Activated CD4-positive, alpha-beta memory T cell treated with anti-CD3 and anti-CD28 coated beads for 36 hours (primary cell): ENCODE results near the gene JAKMIP1. TPM values are rescaled to one million over a fixed set of nuclear protein-coding genes. Genes with fewer than 3 reads are reported as not detected.
"Not testable (repeated sequence)": the region's sequence is repeated elsewhere in the genome, so short reads cannot be mapped to it uniquely, and the experiment has no call there.

Experiments used
- CTCF ChIA-PET: fragments of 350-600 bp; sonication (Branson Sonifier 250); formaldehyde crosslinking; loops from one replicate; lab custom pipeline; 2021; ENCODE audit warnings: antibody characterized with exemption, inconsistent platforms; lab: Charles Lee
- POLR2A ChIA-PET: fragments of 350-600 bp; sonication (Branson Sonifier 250); formaldehyde crosslinking; loops from one replicate; lab custom pipeline; 2021; ENCODE audit warnings: antibody characterized with exemption; lab: Charles Lee
- DNase-seq: peaks from one replicate; pipeline ENCODE4 v3.0.0-alpha.2; 2020
- H3K27ac Mint-ChIP-seq: one replicate; pipeline ENCODE4 v1.8.0; 2021; ENCODE audit warnings: mixed read lengths
- H3K27me3 Mint-ChIP-seq: one replicate; pipeline ENCODE4 v1.8.0; 2021; ENCODE audit warnings: mixed read lengths
- H3K36me3 Mint-ChIP-seq: one replicate; pipeline ENCODE4 v1.8.0; 2021; ENCODE audit warnings: mixed read lengths
- H3K4me1 Mint-ChIP-seq: one replicate; pipeline ENCODE4 v1.8.0; 2021; ENCODE audit warnings: low read depth, mixed read lengths
- H3K4me3 Mint-ChIP-seq: one replicate; pipeline ENCODE4 v1.8.0; 2021; ENCODE audit warnings: mild to moderate bottlenecking, mixed read lengths
- H3K9me3 Mint-ChIP-seq: one replicate; pipeline ENCODE4 v1.8.0; 2021; ENCODE audit warnings: mixed read lengths
- intact Hi-C: fragments of 100-400 bp; cut with micrococcal nuclease; formaldehyde crosslinking; loops from one replicate; pipeline ENCODE4 v1.15.1; 2023
- total RNA-seq, 2 experiments: library from RNA; stranded (reverse); gene quantifications; one replicate each; pipeline ENCODE4 v1.2.3, GENCODE V29; 2021

JAKMIP1 gene
- total RNA-seq, 2 experiments from 2014 or later: 17.7 to 18.1 TPM

DNA sequence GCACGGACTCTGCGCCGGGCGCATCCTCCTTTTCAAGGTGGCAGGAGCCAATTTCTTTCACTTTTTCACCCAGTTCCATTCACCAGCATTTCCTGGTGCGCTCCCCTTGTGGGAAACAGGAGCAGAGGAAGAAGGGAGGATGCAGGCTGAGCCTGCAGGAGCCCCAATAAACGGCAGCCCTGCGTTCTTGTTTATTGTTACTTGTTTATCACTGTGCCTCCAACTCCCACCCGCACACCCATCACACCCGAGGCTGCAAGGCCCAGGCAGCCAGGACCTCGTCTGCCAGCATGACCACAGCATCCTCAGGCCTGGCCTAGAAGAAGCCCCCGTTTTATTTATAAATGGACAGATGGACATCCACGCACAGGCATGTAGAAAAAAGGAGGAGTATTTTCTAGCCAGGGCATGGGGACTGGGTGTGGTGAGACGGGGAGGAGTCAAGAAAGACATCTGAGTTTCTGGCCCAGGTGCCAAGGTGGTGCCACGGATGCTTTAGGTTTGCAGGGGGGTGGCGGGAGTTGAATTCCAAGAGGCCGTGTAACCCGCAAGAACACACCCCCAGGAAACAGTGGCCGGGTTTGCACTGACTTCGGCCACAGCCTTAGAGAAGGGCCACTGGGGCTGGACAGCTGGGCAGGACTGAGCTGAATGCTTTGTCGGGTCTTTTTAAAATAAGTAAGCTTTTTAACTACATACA is 51.7 kb downstream of the JAKMIP1 start:
- H3K9me3 Mint-ChIP-seq: peaks cover 13% of the 10 kb centered on the region
- peaks cover 19% of the 10 kb centered on the region for H3K4me1 Mint-ChIP-seq
- H3K27me3 Mint-ChIP-seq: no peaks in the 10 kb centered on the region
- H3K36me3 Mint-ChIP-seq: peaks cover 22% of the 10 kb centered on the region
- ChIA-PET POLR2A (no interaction called here), CTCF (no interaction called here)
- DNase-seq: no peak
- no peak overlapping the region for H3K27ac Mint-ChIP-seq
- intact Hi-C loops: no loop called here
- no peak overlapping the region for H3K4me3 Mint-ChIP-seq

DNA sequence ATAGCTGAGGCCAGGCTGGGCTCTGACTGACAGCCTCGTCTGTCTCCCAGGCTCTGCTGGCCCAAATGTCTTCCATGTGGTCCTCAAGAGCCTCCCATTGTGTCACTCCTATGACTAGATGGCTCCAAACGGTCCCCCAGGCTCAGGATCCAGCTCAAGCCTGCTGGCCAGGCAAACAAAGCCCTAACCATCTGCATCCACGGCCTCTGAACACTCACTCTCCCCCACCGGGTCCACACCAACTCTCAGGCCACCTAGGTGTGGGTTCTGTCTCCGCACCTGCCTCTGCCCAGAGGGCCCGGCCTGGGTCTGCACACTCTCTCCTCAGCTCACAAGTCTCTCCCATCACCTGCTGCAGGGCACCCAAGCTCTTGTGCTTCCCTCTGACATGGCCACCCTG is 52.9 kb downstream of the JAKMIP1 start:
- CTCF ChIA-PET: no interaction called here
- no peak overlapping the region for H3K27ac Mint-ChIP-seq

DNA sequence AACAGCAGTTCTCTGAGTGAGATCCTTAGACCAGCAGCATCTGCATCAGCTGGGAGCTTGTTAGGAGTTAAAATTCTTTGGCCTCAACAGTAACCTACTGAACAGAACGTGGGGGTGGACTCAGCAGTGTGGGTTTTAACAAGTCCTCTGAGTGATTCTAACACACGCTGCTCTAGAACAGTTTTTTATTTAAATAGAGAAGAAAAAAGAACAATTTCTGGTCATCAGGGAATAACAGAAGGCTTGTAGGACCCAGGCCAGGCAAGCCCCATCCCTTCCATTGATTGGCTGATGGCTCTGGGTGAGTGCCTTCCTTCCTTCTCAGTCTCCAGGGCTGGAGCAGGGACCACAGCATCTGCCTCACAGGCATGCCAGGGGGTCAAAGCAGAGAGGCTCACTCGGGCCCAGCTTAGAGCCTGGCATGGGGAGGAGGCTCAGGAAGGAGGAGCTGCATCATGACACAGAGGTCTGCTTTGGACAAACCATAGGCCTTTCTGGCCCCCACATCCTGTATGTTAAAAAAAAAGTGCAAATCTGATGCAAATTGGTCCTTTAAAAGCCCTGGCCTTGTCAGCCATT is 56.7 kb downstream of the JAKMIP1 start:
- Mint-ChIP-seq H3K36me3 (peaks cover 18% of the 10 kb centered on the region), H3K27ac (no peak overlapping the region), H3K9me3 (peaks cover 13% of the 10 kb centered on the region), H3K4me3 (no peak overlapping the region), H3K27me3 (no peaks in the 10 kb centered on the region), H3K4me1 (no peaks in the 10 kb centered on the region)
- CTCF ChIA-PET: interaction anchor here (1.0 kb wide), 1 partner anchor 9 kb away, joined by 4 read pairs; no protein-coding TSS in a partner anchor
- intact Hi-C loops: no loop called here
- DNase-seq: no peak
- POLR2A ChIA-PET: no interaction called here

More for the DNA sequence above, 52.9 kb downstream of the JAKMIP1 start:
- Mint-ChIP-seq H3K4me1 (peaks cover 8% of the 10 kb centered on the region), H3K4me3 (no peak overlapping the region), H3K36me3 (peaks cover 22% of the 10 kb centered on the region), H3K27me3 (no peaks in the 10 kb centered on the region), H3K9me3 (peaks cover 13% of the 10 kb centered on the region)
- intact Hi-C loops: no loop called here
- POLR2A ChIA-PET: no interaction called here
- no peak for DNase-seq

DNA sequence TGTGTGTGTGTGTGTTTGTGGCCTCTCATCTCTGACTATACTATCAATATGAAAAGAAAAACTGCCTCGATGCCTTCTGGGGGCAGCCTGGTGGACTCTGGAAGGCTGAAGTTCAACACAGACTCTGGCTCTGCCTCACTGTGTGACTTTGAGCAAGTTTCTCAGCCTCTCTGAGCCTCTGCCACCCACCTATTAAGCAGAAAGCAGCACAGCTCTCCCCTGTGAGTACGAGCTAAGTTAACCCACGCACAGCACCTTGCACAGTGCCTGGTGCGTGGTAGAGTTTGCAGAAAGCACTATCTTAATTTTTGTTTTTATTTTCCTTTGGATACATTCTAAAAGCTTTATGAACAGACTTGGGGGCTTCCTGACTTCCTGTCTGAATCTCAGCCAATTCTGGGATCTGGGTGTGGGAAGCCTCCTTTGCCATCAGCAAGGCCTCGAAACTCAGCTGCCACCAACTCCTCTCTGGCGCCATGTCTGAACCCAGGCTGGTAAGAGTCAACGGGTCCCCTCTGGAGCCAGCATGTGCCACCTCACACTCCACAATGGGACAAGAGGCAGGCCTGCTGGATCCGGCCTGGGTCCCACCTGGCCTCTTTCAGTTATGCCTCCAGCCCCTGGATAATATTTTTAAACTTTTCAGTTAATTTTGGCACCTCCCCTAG is 57.3 kb downstream of the JAKMIP1 start:
- Mint-ChIP-seq H3K27me3 (no peaks in the 10 kb centered on the region), H3K36me3 (peaks cover 18% of the 10 kb centered on the region), H3K9me3 (peaks cover 13% of the 10 kb centered on the region), H3K4me1 (no peaks in the 10 kb centered on the region), H3K4me3 (no peak overlapping the region), H3K27ac (no peak overlapping the region)
- ChIA-PET CTCF (interaction anchor here (1.0 kb wide), 1 partner anchor 9 kb away, joined by 4 read pairs; no protein-coding TSS in a partner anchor), POLR2A (interaction anchor here (0.5 kb wide), 1 partner anchor 173 kb away, joined by 5 read pairs; no protein-coding TSS in a partner anchor)
- intact Hi-C loops: no loop called here
- DNase-seq: no peak

DNA sequence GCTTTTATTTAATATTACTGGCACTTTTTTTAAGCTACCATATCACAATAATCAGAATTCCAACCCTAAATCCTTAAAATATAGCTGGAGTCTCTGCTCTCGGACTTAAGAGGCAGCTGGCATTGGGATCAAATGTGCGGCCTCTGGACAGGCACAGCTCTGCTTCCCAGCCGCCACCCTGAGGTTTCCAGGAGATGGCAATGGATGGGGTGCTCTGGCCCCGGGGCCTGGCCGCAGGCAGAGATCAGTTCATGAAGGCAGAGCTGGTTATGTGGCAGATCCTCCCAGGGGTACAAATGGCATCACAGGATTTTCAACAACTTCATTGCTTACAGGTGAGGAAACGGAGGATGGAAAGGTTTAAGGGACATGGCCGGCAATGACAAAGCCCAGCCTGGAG is 57.8 kb downstream of the JAKMIP1 start:
- Mint-ChIP-seq H3K36me3 (peaks cover 15% of the 10 kb centered on the region), H3K4me3 (no peak overlapping the region), H3K9me3 (peaks cover 13% of the 10 kb centered on the region), H3K4me1 (no peaks in the 10 kb centered on the region), H3K27me3 (no peaks in the 10 kb centered on the region), H3K27ac (no peak overlapping the region)
- no peak for DNase-seq
- intact Hi-C loops: no loop called here
- POLR2A ChIA-PET: interaction anchor here (0.5 kb wide), 1 partner anchor 174 kb away, joined by 5 read pairs; no protein-coding TSS in a partner anchor
- CTCF ChIA-PET: interaction anchor here (1.0 kb wide), 1 partner anchor 8 kb away, joined by 4 read pairs; no protein-coding TSS in a partner anchor

DNA sequence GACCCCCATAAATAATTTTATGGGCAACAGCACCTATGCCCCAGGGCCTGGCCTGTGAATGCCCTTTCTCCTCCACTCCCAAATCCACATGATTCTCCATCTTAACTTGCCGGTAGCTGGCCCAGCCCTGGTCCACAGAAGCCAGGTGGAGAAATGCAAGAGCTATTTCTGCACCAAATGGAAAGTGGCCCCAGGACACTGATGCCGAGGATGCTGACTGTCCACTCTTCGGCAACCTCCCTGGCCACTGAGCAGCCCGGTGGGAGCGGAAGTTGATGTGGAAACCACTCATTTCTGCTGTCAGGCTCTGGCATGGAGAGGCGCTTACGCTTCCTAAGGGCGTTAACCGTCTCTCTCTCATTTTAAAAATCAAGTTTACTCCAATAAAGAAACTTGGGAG is 58.8 kb downstream of the JAKMIP1 start:
- Mint-ChIP-seq H3K27ac (no peak overlapping the region), H3K27me3 (no peaks in the 10 kb centered on the region), H3K9me3 (peaks cover 13% of the 10 kb centered on the region), H3K36me3 (peaks cover 13% of the 10 kb centered on the region), H3K4me3 (no peak overlapping the region), H3K4me1 (no peaks in the 10 kb centered on the region)
- ChIA-PET POLR2A (no interaction called here), CTCF (no interaction called here)
- DNase-seq: no peak
- intact Hi-C loops: no loop called here

DNA sequence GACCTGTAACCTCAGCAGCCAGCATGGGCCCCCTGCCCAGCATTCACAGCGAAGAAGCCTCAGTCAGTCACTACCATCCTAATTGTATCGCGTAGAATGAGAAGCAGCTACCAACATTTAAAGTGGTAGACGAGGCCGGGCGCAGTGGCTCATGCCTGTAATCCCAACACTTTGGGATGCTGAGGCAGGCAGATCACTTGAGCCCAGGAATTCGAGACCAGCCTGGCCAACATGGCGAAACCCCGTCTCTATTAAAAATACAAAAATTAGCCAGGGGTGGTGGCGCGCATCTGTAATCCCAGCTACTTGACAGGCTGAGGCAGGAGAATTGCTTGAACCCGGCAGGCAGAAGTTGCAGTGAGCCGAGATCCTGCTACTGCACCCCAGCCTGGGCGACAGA is 59.3 kb downstream of the JAKMIP1 start:
- intact Hi-C loops, H3K27ac Mint-ChIP-seq, POLR2A ChIA-PET, DNase-seq, H3K27me3 Mint-ChIP-seq, H3K4me3 Mint-ChIP-seq, H3K4me1 Mint-ChIP-seq: not testable (repeated sequence)
- Mint-ChIP-seq H3K36me3 (peaks cover 11% of the 10 kb centered on the region), H3K9me3 (peaks cover 13% of the 10 kb centered on the region)
- CTCF ChIA-PET: interaction anchor here (1.3 kb wide), 1 partner anchor 110 kb away, joined by 4 read pairs; no protein-coding TSS in a partner anchor

DNA sequence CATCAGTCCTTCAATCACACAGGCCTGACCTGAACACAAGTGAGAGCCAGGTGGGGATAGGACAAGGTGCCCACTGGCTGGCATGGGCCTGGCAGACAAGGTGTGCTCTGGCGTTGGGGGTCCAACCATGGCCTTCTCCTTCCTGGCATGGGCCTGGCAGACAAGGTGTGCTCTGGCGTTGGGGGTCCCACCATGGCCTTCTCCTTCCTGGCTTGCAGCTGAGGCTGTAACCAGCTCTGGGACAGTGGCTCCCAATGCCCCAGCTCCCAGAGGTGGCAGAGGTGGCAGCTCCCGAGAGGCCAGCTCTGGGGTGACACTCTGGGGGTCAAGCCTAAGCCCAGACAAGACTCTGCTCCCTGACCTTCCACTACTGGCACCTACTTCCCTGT is 62.6 kb downstream of the JAKMIP1 start:
- POLR2A ChIA-PET: no interaction called here
- CTCF ChIA-PET: interaction anchor here (1.1 kb wide), 1 partner anchor 113 kb away, joined by 6 read pairs; no protein-coding TSS in a partner anchor
- intact Hi-C loops: no loop called here

DNA sequence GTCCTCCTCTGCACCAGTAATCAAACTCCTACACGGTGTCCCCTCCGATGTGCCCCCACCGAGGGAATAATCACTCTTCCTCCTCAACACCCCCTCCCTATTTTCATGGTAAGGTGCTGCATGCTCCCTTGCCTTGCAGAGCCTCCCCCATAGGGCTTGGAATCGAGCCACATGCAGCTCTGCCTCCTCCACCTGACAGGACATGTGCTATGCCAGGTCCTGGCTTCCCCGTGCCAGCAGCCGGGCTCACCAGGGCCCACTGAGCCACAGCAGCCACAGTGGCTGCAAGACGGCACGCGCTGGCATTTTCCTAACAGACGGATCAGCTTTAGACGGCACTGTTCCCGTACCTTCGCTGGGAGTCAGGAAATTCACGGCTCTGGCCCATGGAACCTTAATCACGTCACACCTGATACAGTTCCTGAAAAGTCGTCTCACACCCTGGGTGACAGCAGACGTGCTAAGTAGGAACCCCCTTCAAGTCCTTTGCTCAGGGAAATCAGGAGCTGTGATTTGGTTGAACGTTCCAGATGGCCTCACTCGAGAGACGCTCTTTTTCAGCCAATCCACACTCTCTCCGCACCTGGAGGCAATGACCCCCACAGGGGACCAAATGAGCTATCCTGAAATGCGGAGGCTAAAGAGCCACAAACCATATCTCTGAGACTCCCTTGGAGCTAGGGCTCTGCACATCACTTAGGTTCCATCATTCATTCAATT is 63.2 kb downstream of the JAKMIP1 start:
- ChIA-PET CTCF (interaction anchor here (1.1 to 1.4 kb wide), 3 partner anchors 114 to 190 kb away, joined by 3 to 6 read pairs (median 3); no protein-coding TSS in a partner anchor), POLR2A (no interaction called here)
- Mint-ChIP-seq H3K9me3 (no peaks in the 10 kb centered on the region), H3K36me3 (no peaks in the 10 kb centered on the region), H3K27ac (no peak overlapping the region), H3K4me3 (no peak overlapping the region), H3K4me1 (peaks cover 8% of the 10 kb centered on the region), H3K27me3 (no peaks in the 10 kb centered on the region)
- intact Hi-C loops: no loop called here
- DNase-seq: no peak

More for the DNA sequence above, 62.6 kb downstream of the JAKMIP1 start:
- Mint-ChIP-seq H3K36me3 (no peaks in the 10 kb centered on the region), H3K27ac (no peak overlapping the region), H3K4me3 (no peak overlapping the region), H3K9me3 (no peaks in the 10 kb centered on the region), H3K27me3 (no peaks in the 10 kb centered on the region), H3K4me1 (peaks cover 8% of the 10 kb centered on the region)
- no peak for DNase-seq

DNA sequence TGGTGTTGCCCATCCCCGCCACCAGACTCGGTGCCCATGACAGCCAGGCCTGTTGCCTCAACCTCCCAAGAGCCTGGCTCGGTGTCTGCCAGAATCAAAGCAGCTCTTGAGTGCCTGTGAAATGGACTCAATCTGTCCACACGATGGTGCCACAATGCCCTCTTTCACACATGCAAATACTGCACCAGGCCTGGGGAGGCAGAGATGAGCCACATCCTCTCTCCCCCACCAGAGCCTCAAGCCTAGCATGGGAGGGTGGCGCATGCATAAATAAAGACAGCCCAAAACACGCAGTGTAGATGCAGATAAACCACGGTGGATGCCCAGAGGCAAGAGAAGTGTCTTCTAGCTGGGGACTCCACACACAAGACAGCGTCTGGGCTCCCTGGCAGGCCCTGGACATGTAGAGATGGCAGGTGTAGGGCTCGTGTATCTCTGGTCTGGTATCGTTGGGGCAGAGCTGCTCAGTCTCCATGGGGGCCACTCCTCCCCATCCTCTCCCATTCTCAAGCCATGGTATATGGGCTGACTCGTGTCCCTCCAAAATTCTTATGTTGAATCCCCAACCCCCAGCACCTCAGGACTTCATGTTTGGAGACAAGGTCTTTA is 65.6 kb downstream of the JAKMIP1 start:
- DNase-seq: peak; percentile 73
- ChIA-PET CTCF (interaction anchor here (0.6 to 6.6 kb wide), 23 partner anchors 8 to 197 kb away, joined by 3 to 79 read pairs (median 4); no protein-coding TSS in a partner anchor), POLR2A (interaction anchor here (1.0 kb wide), 1 partner anchor 65 kb away, joined by 4 read pairs; the partner anchor contains the start of gene JAKMIP1)
- intact Hi-C loops: loop anchor here (1.0 to 5.0 kb wide), 3 partner anchors 48 to 193 kb away; no protein-coding TSS in a partner anchor
- Mint-ChIP-seq H3K9me3 (no peaks in the 10 kb centered on the region), H3K27ac (no peak overlapping the region), H3K27me3 (no peaks in the 10 kb centered on the region), H3K36me3 (no peaks in the 10 kb centered on the region), H3K4me3 (no peak overlapping the region), H3K4me1 (peaks cover 8% of the 10 kb centered on the region)

DNA sequence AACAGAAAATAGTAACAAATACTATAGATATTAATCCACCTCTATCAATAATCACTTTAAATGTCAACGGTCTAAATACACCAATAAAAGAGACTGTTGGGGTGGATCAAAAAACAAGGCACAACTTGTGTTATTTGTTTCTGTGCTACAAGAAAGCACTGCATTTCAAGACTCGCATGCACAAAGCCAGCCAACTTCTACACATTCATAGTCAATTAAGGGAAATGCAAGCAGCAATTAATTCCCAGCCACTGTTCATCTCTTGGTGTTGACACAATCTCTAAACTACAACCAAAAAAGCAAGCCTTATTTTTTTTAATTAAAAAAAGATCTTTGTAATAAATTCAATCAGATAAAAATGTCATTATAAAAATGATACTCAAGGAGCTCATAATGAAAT is 67.6 kb downstream of the JAKMIP1 start:
- no peak overlapping the region for H3K27ac Mint-ChIP-seq
- no peak for DNase-seq
- intact Hi-C loops: loop anchor here (5.0 kb wide), 2 partner anchors 50 to 195 kb away; no protein-coding TSS in a partner anchor
- H3K4me1 Mint-ChIP-seq: peaks cover 8% of the 10 kb centered on the region
- POLR2A ChIA-PET: no interaction called here
- no peaks in the 10 kb centered on the region for H3K9me3 Mint-ChIP-seq
- no peak overlapping the region for H3K4me3 Mint-ChIP-seq
- no peaks in the 10 kb centered on the region for H3K36me3 Mint-ChIP-seq
- CTCF ChIA-PET: interaction anchor here (0.8 to 6.6 kb wide), 4 partner anchors 117 to 199 kb away, joined by 3 to 79 read pairs (median 17); no protein-coding TSS in a partner anchor
- no peaks in the 10 kb centered on the region for H3K27me3 Mint-ChIP-seq
